Testis (tissue), 2 donors: ENCODE measurements around the gene ALG3.

Source experiments
- CTCF ChIP-seq, 3 experiments: fragments of 450-650 bp in 2 of 3; fragments of 200-600 bp in 1 of 3; sonication (generic) in 1 of 3; IDR thresholded peaks; one replicate each; pipeline ENCODE4 v1.5.1; 2016 to 2019; ENCODE audit warnings: antibody characterized with exemption in 3 of 3, mild to moderate bottlenecking in 2 of 3, moderate library complexity in 1 of 3
- POLR2A ChIP-seq: fragments of 450-650 bp; IDR thresholded peaks from one replicate; pipeline ENCODE4 v1.6.1; 2017; ENCODE audit warnings: antibody characterized with exemption, mild to moderate bottlenecking, moderate library complexity

- TF ChIP-seq CTCF (IDR thresholded peaks at IDR 0.05) (no peak), POLR2A (no peak)
Observed at GRCh38 chr3:184198509-184198908, 50.3 kb downstream of the ALG3 start.
